SW480 (cell line): ENCODE measurements around the gene MAPK8.
"Not testable (repeated sequence)": the region's sequence is repeated elsewhere in the genome, so short reads cannot be mapped to it uniquely, and the experiment has no call there.

Experiments
- DNase-seq: peaks from one replicate; pipeline ENCODE4 v3.0.0-alpha.2; 2016; ENCODE audit warnings: low spot score

Gene MAPK8

DNA sequence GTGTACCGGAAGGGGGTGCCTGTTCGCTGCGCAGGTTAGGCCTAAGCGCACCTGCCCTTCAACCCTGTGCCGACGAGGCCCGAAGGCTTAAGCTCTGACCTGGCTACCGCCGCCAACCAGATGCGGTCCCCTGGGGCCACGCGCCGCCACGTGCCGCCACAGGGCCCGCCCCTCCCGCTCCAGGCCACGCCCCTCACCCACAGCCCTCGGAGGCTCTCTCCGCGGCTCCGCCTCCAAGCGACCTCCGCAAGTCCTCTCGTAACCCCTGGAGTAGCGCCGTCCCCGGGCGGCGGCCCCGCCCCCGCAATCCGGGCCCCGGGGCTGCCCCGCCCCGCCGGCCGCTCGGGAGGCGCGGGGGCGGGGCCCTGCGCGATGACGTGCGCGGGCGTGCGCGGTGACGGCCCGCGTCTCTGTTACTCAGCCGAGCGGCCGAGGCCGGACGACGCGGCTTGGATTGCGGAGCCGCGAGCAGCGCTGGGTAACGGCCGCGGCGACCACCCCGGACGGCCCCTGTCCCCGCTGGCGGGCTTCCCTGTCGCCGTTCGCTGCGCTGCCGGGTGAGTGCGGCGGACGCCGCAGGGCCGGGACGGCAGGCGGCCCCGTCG is at the start of gene MAPK8:
Gene MAPK8 (plus strand): TSS at position 413 of the 605 bp plus-strand sequence. CDS start 94,984 bp downstream, outside the sequence.
- DNase-seq, result peak; percentile 92

DNA sequence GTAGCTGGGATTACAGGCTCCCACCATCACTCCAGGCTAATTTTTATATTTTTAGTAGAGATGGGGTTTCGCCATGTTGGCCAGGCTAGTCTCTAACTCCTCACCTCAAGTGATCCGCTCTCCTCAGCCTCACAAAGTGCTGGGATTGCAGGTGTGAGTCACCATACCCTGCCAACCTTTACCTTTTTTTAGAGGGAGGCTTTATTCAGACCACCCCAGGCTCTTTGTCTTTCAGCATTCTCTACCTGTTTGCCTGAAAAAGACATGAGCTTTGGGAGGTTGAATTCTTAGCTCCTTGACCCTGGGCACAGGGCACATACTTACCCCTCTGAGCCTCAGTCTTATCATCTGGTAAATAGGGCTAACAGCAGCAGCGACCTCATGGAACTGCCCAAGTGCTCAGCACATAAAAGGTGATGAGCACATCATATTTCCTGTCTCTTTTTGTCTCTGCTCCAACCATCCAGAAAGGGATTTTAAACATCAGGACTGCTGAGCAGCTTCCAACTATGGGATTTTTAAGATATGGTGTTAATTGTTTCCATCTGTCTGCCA is 49.0 kb upstream of the MAPK8 start:
- no peak for DNase-seq

DNA sequence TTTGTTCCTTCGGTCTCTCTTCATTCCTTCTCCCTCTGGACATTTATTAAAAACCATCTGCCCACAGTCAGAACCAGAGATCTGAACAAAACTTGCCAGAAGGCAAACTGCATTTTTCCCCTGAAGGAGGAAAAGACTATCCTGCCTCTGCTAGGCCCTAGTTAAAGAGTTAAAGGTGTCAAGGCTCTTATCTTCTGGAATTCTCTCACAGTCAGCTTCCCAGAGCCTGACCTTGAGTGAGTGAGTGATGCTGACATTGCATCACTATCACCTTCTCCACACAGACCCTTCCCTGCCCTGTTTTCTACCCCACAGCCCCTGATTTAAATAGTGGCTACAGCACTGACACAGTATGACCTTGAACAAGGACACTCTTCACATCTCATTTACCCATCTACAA is 48.4 kb upstream of the MAPK8 start:
- DNase-seq, result no peak

DNA sequence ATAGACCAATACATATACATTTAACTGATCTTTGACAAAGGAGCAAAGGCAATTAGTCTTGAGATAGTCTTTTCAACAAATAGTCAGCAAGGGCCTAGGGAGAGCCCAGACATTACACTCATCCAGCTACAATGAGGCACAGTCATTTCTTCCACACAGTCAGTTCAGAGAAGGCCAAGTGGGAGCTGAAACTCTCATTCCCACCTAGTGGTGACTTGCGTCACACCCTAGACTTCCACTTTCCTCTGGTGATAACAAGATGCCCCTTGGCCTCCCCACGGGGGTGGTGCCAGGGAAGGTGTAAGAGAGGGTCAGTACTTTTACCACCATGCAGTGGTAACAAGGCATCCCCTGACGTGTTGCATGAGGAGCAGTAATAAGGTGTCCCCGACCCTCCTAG is 39.9 kb upstream of the MAPK8 start:
- DNase-seq, result no peak

DNA sequence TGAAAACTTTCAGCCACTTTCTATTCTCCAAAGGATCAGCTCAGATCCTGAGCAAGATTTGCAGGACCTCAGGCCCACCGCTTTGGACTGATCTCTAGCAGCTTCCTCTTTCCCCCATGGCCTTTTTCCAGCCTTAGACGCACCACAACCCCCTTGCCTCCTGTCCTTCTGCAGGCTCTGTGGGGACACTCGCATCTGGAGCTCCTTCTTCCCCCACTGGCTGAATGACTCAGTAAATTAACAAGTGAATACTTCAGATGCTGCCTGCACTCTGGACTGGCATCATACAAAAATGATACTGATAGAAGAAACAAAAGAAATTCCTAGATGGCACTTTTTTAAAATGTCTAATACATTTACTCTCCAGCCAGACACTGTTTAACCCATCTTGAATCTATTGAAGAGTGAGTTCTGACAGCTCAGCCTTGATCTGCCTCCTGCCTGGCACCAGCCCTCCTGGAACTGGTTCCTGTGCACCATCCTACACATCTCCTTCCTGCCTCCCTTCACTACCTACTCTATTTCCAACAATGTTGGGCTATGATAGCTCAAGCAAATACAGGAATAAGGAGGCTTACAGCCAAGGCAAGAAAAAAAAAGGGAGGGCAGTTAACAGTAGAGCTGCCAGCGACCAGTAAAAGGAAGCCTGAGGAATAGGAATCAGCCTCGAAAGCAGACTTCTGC is 35.3 kb upstream of the MAPK8 start:
- DNase-seq, result no peak

DNA sequence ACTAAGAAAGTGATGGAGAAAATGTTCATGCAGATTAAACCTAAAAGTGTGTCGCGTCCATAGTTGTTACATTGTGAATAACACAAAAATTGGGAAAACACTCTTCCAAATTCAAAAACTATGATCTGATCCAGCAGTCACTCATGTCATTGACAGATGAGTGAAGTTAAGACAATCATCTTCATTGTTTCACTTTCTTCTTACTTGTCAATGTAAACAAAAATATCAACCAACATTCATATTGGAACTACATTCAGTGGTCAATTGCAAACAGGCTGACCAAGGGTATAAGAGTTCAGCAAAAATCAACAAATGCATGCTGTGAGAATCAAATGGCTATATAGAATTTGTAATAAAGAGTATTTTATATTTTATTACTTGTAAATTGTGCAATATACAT is 33.8 kb upstream of the MAPK8 start:
- DNase-seq, result no peak

DNA sequence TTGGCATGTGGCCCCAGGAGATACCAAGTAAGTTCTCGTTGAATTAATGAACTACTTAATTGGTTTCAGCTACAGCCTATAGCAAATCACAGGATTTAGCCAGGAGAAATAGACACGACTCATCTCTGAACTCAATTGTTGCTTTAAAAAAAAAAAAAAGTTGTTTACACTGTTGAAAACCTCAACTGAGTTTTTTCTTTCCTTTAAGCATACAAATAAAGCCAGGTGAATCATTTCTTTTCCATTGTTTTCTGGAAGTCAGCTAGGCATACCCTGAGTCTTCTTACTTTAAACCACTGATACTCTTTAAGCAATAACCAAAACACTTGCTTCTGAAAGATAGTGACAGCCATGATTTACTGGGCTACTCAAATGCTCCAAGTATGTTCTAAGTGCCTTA is 32.7 kb upstream of the MAPK8 start:
- DNase-seq, result no peak

DNA sequence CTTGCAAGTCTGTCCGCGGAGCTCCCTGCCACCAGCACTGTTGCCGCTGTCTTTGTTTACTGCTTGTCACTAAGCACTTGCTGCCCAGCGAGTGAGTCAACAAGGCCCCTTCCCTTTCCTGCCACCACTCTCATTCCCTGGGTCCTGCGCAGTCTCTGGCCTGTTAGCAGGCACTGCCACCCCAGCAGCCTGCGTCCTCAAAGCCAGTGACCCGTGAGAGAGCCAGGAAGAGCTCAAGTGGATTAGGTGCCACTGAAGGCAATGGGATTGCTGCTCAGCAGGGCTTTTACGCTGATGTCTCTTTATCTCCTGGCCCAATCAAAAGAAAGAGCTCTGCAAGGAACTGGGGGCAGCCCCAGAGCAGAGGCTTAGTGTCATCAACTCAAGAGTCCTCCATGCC is 31.8 kb upstream of the MAPK8 start, which contains the start of gene FRMPD2:
Gene FRMPD2 (minus strand): TSS at position 61 of the 400 bp plus-strand sequence. CDS start 129 bp downstream, outside the sequence.
- no peak for DNase-seq

DNA sequence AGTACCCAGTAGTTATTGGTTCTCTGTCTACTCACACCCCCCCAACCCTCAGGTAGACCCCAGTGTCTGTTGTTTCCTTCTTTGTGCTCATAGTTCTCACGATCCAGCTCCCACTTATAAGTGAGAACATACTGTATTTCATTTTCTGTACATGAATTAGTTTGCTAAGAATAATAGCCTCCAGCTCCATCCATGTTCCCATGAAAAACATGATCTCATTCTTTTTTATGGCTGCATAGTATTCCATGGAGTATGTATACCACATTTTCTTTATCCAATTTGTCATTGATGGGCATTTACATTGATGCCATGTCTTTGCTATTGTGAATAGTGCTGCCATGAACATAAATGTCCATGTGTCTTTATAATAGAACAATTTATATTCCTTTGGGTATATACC is 29.4 kb upstream of the MAPK8 start:
- no peak for DNase-seq

DNA sequence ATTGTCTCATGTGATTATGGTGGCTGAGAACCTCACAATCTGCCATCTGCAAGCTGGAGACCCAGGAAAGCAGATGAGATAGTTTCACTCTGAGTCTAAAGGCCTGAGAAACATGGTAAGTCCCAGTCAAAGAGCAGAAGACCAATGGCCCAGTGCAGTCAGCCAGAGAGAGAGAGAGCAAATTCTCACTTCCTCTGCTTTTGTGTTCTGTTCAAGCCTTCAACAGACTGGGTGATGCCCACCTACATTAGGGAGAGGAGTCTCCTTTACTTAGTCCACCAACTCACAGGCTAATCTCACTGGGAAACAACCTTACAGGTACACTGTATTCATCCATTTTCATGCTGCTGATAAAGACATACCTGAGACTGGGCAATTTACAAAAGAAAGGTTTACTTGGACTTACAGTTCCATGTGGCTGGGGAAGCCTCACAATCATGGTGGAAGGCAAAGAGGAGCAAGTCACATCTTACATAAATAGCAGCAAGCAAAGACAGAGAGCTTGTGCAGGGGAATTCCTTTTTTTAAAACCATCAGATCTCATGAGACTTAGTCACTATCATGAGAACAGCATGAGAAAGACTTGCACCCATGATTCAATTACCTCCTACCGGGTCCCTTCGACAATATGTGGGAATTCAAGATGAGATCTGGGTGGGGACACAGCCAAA is 27.3 kb upstream of the MAPK8 start:
- no peak for DNase-seq

DNA sequence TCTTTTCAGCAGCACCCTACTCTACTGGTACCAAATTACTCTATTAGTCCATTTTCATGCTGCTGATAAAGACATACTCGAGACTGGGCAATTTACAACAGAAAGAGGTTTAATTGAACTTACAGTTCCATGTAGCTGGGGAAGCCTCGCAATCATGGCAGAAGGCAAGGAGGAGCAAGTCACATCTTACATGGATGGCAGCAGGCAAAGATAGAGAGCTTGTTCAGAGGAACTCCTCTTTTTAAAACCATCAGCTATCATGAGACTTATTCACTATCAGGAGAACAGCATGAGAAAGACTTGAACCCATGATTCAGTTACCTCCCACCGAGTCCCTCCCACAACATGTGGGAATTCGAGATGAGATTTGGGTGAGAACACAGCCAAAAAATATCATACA is 24.8 kb upstream of the MAPK8 start:
- not testable (repeated sequence) for DNase-seq

DNA sequence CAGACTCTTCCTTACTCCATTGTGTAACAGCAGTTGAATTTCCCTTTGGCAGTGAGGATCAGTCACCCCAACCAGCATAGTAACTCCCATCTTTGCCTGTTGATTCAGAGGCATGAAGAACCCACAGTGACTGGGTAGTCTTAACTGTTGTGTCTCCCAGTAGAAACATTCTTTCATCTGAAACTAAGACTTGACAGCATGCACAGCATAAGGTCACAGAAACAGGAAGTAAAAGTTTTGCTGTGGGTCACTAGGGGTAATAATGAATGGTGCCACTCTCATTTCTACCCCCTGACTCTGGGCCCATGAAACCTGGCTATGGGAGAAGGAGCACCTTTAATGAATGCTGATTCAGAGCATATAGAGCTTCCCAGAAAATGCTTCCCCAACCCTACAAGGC is 23.6 kb upstream of the MAPK8 start:
- DNase-seq, result no peak

DNA sequence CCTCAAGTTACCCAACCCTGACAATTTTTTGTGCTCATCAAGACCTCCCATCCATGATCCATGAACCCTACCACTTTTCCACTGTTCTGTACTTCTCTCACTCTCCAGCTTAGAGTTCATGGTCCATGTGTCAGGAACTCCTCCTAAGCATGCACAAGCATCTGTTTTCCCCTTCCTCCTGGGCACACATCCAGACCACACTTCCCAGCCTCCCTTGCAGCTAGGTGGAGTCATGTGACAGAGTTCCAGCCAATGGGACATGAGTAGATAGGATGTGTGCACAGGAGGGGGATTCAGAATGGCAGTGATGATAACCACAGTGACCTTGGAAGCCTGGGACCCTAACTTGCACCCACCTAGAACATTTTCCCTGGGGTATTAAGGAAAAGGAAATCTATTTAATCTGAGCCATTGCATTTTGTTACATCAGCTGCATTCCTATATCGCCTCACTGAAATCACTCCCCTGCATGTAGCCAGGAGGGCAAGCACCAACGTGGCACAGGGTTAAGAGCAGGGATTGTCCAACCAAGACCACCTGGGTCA is 22.4 kb upstream of the MAPK8 start:
- DNase-seq, result no peak

DNA sequence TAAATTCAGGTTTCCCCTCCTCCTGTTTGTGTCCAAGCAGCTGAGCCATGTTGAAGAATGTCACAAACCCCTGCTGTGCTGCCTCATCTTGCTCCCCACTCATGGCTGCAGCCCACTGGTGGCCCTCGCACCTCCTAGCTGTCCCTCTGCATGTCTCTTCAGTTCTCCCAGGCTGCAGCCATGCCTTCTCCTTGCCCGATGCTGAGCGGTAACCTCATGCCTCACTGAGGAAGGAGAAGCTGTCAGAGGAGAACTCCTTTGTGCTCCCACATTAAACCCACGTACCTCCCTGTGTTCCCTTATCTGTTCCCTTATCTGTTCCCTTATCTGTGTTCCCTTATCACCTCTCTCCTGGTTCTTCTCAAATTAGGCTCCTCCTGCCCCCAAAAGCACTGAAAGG is 21.7 kb upstream of the MAPK8 start:
- DNase-seq, result no peak

DNA sequence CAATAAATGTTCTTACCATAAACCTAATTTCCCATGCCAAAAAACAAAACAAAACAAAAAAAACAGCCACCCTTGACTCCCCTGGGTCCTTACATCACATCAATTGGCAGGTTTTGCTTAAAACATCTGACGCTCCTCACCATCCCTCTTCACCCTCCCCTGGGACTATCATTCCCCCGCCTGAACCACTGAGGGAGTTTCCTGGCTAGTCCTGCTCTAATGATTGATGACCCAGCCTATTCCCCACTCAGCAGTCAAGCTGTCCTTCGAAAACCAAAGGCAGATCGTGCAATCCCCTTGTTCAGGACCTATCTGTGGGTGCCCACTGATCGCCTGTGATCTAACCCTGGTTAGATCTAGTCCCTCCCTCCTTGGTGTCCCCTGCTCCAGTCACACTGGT is 20.8 kb upstream of the MAPK8 start:
- no peak for DNase-seq

DNA sequence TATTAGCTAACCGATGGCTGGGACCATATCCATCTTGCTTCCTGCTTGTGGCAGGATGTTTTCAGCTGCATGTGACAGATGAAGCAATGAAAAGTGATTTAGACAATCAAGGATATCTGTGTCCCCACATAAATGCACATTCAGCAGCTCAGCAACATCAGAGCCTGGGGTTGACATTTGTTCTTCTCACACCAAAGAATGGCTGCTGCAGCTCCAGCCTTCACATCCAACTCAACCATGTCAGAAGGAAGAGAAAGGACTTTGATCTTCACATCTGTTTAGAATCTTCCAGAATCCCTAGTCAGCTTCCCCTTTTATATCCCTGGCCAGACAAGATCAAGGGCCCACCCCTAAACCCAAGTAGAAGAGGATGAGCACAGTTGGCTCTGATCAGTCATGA is 20.1 kb upstream of the MAPK8 start:
- DNase-seq, result no peak

DNA sequence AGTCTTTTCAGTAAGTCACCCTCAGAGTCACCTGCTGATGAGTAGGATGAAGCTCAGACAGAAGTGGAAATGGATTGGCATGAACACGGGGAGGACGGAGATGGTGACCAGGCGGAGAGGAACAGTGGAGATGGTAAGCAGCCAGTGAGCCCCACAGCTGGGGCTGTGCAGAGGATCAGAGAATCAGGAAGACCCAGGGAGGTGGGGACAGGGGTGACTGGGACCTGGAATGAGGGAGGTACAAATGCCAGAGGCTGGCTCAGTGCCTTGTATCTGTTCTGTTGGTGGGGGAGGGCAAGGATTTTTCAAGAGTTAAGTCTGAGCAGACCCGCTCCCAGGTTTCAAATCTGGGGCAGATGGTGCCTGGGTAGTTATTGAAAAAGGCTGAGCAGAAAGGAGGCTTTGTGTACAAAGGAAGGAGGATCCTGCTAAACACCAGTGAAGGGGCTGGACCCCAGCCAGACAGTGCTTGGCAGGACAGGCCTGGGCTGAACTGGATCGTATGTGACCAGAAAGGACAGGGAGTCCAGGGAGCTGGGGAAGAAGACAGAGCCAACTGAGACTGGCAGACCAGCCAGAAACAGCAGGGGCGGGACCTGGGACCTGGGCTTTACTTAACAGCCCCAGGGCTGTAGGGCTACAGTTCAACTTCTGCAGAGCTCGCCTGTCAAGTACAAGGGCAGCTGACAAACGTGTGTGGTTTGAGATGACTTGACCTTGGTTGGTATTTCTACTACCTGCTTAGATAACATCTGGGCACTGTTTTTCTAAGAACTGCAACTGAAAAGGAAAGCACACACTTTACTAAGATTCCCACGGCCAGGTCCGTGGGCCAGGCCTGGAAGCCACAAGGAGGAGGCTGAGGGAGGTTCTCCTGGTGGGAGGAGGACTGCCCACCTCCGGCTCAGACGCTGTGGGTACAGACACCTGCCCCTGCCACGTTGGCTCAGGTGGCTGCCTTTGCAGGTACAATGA is 18.8 kb upstream of the MAPK8 start:
- DNase-seq, result no peak

DNA sequence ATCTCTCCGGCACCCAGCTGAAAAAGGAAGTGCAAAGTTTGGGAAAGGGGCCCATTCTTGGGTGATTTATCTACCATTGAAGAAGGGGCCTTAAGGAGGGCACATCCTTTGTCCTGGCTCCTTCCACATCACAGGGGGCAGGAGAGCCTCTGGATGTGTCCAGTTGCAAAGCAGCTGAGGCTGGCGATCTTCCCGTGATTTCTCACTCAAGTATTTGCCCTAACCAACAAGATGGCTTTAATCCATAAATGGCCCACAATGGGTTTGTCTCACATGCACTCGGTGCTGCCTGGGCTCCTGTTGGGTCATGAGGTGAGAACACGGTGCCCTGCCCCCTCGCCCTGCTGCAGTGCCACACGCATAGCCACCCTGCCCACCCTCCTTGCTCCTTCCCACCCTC is 17.8 kb upstream of the MAPK8 start:
- DNase-seq, result no peak

DNA sequence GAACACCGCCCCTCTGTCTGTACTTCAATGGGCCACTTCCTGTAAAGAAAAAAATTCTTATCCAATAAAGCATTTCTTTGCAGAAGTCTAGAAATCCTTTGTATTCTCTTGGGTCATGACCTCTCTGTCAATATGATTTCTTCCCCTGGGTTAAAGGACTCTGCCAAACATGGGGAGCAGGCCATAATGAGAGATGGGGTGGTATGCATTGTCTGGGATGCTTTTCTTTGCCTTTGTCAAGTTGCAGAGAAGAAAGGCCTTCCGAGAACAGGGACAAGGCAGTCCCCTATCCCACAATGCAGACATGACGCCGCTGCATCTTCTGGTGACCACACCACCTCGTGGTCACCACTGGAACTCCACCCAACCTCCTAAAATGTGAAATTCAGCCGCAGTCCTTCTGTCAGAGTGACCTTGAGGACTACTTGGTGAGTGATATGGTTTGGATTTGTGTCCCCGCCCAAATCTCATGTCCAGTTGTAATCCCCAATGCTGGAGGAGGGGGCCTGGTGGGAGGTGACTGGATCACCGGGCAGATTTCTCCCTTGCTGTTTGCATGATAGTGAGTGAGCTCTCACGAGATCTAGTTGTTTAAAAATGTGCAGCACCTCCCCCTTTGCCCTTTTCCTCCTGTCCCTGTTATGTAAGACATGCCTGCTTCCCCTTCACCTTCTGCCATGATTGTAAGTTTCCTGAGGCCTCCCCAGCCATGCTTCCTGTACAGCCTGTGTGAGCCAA is 16.8 kb upstream of the MAPK8 start:
- DNase-seq, result peak; percentile 36

DNA sequence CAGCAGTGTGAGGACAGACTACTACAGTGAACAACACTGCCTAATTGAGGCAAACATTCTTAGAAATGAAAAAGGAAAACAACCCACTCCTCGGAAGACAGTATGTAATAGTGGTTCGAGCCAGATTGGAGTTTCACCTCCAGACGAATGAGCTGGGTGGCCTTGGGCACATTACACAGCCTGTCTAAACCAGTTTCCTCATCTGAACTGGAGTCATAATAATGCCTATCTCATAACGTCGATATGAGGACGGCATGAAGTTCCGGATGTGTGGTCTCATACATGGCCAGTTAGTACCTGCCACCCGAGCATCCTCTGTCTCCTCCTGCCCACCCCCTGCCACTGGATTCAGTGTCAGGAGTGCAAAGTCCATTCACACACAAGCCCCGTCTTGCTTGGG is 16.2 kb upstream of the MAPK8 start:
- no peak for DNase-seq

DNA sequence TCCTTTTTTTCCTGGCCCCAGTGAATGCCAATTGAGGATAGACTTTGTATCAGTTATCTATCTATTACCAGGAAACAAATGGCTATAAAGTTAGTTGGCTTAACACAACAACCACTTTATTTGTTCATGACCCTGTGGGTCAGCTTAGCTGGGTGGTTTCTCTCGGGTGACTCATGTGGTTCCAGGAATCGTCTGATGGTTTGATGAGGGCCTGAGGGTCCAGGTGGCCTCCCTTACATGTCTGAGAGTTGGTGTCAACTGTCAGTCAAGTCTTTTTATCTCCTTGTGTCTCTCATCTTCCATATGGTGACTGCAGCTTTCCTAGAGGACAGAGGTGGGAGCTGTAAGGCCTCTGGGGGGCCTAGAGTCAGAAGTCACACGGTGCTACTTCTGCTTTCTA is 15.3 kb upstream of the MAPK8 start:
- DNase-seq, result peak; percentile 14
